ENCODE results near the gene SYNGR1.

Gene SYNGR1

GRCh38 chr22:39359659-39360195, 9.9 kb downstream of the SYNGR1 start:
- H3K9me3 ChIP-seq (replicated peaks in 1 of 11): no peaks in the 10 kb centered on the region
- no peak overlapping the region for H3K4me3 ChIP-seq
- 0 out of 22 replicates have a peak overlapping the region, but pooled peaks of 1 of the 11 experiments have one; percentile 28 for H3K27ac ChIP-seq
- H3K27me3 ChIP-seq: no peaks in the 10 kb centered on the region
- H4K20me1 ChIP-seq: peaks cover 0 to 96% (median 87%) of the 10 kb centered on the region in 11 experiments; a peak in 19 of 22 replicates
- H3K4me2 ChIP-seq: peak overlapping the region in 8 of 11 experiments; percentile 66 to 92 (median 81); a peak in 16 of 22 replicates
- TF ChIP-seq Cebpa-rat (IDR thresholded peaks at IDR 0.05): no peak
- 0 out of 22 replicates have a peak overlapping the region, but pooled peaks of 1 of the 11 experiments have one; percentile 35 for H3K9ac ChIP-seq
- peaks cover 0 to 39% (median 8%) of the 10 kb centered on the region in 11 experiments; a peak in 12 of 22 replicates for H3K36me3 ChIP-seq
- H3K4me1 ChIP-seq: peaks cover 52 to 90% (median 82%) of the 10 kb centered on the region in 10 experiments

GRCh38 chr22:39360242-39360641, 10.5 kb downstream of the SYNGR1 start:
- Histone ChIP-seq H3K27ac (peak overlapping the region in 4 of 11 experiments; percentile 3 to 52 (median 16); a peak in 3 of 22 replicates), H3K9me3 (replicated peaks in 1 of 11) (no peaks in the 10 kb centered on the region), H3K4me3 (no peak overlapping the region), H3K27me3 (no peaks in the 10 kb centered on the region), H4K20me1 (peaks cover 0 to 96% (median 87%) of the 10 kb centered on the region in 11 experiments; a peak in 19 of 22 replicates), H3K4me2 (peak overlapping the region; percentile 22 to 92 (median 78); a peak in 19 of 22 replicates), H3K36me3 (peaks cover 0 to 39% (median 8%) of the 10 kb centered on the region in 11 experiments; a peak in 12 of 22 replicates), H3K9ac (peak overlapping the region in 6 of 11 experiments; percentile 4 to 57 (median 23); a peak in 4 of 22 replicates), H3K4me1 (peaks cover 54 to 90% (median 82%) of the 10 kb centered on the region in 10 experiments)
- no peak for TF ChIP-seq Cebpa-rat (IDR thresholded peaks at IDR 0.05)

DNA sequence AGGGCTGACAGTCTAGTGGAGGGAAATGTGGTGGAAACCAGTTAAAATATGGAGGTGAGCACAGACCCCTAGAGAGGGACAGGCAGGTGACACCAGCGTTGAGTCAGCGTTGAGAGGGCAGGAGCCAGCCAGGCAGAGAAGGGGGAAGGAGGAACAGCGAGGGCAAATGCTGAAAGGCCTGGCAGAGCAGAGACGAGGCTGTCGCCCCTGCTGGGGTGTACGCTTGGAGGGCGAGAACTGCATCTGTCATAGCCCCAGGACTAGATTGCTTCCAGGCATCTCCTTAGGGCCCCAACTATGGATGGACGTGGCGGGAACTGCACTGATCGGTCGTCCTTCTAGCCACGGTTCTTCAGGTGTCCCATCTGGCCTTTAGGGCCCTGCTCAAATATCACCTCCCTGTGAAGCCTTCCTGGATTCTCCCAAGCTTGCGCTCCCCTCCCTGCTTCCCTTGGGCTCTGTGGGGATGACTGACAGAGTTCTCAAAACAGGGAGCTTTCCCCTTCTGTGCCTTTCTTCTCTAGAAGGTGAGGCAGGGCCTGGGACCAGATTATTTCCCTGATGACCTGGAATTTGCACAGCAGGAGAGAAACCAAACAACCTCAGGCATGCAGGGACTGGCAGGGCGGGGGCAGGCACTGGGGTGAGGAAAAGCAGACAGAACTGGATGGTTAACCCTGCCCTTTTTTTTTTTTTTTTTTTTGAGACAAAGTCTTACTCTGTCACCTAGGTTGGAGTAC, 11.1 kb downstream of the SYNGR1 start:
- H3K27ac ChIP-seq: peak overlapping the region in 5 of 11 experiments; percentile 3 to 52 (median 23); a peak in 7 of 22 replicates
- TF ChIP-seq Cebpa-rat (IDR thresholded peaks at IDR 0.05): no peak
- H3K9me3 ChIP-seq (replicated peaks in 1 of 11): no peaks in the 10 kb centered on the region
- no peak overlapping the region for H3K4me3 ChIP-seq
- H3K36me3 ChIP-seq: peaks cover 0 to 35% (median 8%) of the 10 kb centered on the region in 11 experiments; a peak in 12 of 22 replicates
- peak overlapping the region in 7 of 11 experiments; percentile 4 to 57 (median 27); a peak in 8 of 22 replicates for H3K9ac ChIP-seq
- peaks cover 59 to 90% (median 82%) of the 10 kb centered on the region in 10 experiments for H3K4me1 ChIP-seq
- H3K27me3 ChIP-seq: no peaks in the 10 kb centered on the region
- peak overlapping the region; percentile 22 to 92 (median 78); a peak in 19 of 22 replicates for H3K4me2 ChIP-seq
- H4K20me1 ChIP-seq: peaks cover 0 to 96% (median 85%) of the 10 kb centered on the region in 11 experiments; a peak in 19 of 22 replicates

- H3K9ac ChIP-seq: peak overlapping the region in 6 of 11 experiments; percentile 5 to 63 (median 45); a peak in 7 of 22 replicates
- peaks cover 0 to 28% (median 8%) of the 10 kb centered on the region in 11 experiments; a peak in 12 of 22 replicates for H3K36me3 ChIP-seq
- no peak overlapping the region for H3K4me3 ChIP-seq
- H3K4me2 ChIP-seq: peak overlapping the region; percentile 76 to 92 (median 81)
- H3K27ac ChIP-seq: peak overlapping the region in 7 of 11 experiments; percentile 28 to 83 (median 42); a peak in 10 of 22 replicates
- TF ChIP-seq Cebpa-rat (IDR thresholded peaks at IDR 0.05): no peak
- no peaks in the 10 kb centered on the region for H3K27me3 ChIP-seq
- H4K20me1 ChIP-seq: peaks cover 0 to 96% (median 80%) of the 10 kb centered on the region in 11 experiments; a peak in 19 of 22 replicates
- peaks cover 63 to 90% (median 82%) of the 10 kb centered on the region in 10 experiments for H3K4me1 ChIP-seq
- no peaks in the 10 kb centered on the region for H3K9me3 ChIP-seq (replicated peaks in 1 of 11)
Measured at GRCh38 chr22:39361496-39361895, 11.7 kb downstream of the SYNGR1 start.

GRCh38 chr22:39362271-39362670, 12.5 kb downstream of the SYNGR1 start:
- TF ChIP-seq Cebpa-rat (IDR thresholded peaks at IDR 0.05): no peak
- Histone ChIP-seq H3K36me3 (peaks cover 0 to 21% (median 7%) of the 10 kb centered on the region in 11 experiments; a peak in 11 of 22 replicates), H3K27ac (peak overlapping the region in 9 of 11 experiments; percentile 28 to 83 (median 42); a peak in 17 of 22 replicates), H4K20me1 (peaks cover 0 to 96% (median 73%) of the 10 kb centered on the region in 11 experiments; a peak in 19 of 22 replicates), H3K9me3 (replicated peaks in 1 of 11) (no peaks in the 10 kb centered on the region), H3K4me2 (peak overlapping the region; percentile 76 to 92 (median 81)), H3K27me3 (no peaks in the 10 kb centered on the region), H3K9ac (peak overlapping the region in 10 of 11 experiments; percentile 5 to 71 (median 48); a peak in 14 of 22 replicates), H3K4me1 (peaks cover 69 to 90% (median 83%) of the 10 kb centered on the region in 10 experiments), H3K4me3 (no peak overlapping the region)

DNA sequence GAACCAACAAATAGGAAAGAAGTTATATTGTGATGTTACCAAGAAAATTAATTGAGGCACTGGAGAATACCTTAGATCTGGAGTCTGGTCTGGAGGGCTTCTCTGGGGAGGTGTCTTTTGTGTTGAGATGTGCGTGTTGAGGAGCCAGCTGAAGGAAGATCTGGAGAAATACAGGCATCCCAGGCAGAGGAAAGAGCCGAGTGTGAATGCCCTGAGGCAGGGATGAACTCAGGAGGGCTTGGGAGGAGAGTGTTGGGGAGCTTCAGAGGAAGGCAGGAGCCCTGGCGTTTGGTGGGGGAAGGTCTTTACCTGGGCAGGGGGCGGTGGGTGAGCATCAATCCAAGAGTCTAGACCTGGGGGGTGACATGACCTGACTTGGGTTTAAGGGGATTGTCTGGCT, 13.1 kb downstream of the SYNGR1 start:
- TF ChIP-seq Cebpa-rat (IDR thresholded peaks at IDR 0.05): no peak
- no peak overlapping the region for H3K4me3 ChIP-seq
- H3K36me3 ChIP-seq: peaks cover 0 to 20% (median 7%) of the 10 kb centered on the region in 11 experiments; a peak in 11 of 22 replicates
- H3K27me3 ChIP-seq: no peaks in the 10 kb centered on the region
- H3K9ac ChIP-seq: peak overlapping the region in 9 of 11 experiments; percentile 15 to 71 (median 53); a peak in 11 of 22 replicates
- peak overlapping the region in 7 of 11 experiments; percentile 41 to 83 (median 63); a peak in 11 of 22 replicates for H3K27ac ChIP-seq
- peaks cover 0 to 93% (median 71%) of the 10 kb centered on the region in 11 experiments; a peak in 19 of 22 replicates for H4K20me1 ChIP-seq
- H3K4me1 ChIP-seq: peaks cover 75 to 96% (median 88%) of the 10 kb centered on the region in 10 experiments
- peak overlapping the region; percentile 76 to 92 (median 81) for H3K4me2 ChIP-seq
- H3K9me3 ChIP-seq (replicated peaks in 1 of 11): no peaks in the 10 kb centered on the region

DNA sequence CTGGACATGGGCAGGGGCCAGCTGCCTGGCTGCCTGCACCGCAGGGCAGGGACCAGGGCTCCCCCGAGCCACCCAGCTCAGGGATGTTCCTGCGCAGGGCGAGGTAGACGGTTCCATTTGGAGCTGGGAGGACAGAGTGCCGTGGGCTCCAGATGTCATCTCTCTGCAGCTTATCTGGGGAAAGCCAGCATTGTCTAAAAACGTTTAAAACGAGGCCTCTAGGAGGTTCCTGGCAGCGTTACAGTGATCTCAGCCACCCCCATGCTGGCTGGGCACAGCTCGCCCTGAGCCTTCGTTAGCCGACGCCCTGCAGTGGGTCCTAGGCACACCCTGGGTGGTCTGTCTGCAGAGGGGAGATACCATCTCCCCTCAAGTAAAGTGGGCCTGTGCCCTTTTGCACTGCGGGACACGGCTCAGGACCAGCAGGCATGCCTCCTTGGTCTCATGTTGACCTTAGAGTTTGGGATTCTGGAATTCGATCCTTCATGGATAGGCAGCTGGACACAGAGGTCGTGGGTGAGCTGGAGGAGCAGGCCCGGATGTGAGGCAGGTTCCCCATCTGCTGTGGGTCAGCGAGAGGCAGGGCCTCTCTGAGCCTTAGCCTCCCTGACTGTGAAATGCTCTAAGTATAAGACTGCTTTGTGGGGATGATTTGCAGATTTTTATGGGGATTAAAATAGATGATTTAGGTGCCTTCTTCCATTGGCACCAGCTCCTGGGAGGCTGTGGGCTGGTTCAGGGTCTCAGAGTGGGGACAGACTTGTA, 14.1 kb downstream of the SYNGR1 start:
- Histone ChIP-seq H3K9ac (peak overlapping the region in 9 of 11 experiments; percentile 34 to 71 (median 53); a peak in 18 of 22 replicates), H3K4me2 (peak overlapping the region; percentile 76 to 92 (median 81)), H3K4me1 (peaks cover 85 to 100% (median 97%) of the 10 kb centered on the region in 10 experiments), H4K20me1 (peaks cover 0 to 89% (median 65%) of the 10 kb centered on the region in 11 experiments; a peak in 19 of 22 replicates), H3K4me3 (no peak overlapping the region), H3K27me3 (no peaks in the 10 kb centered on the region), H3K27ac (peak overlapping the region in 9 of 11 experiments; percentile 31 to 83 (median 51); a peak in 17 of 22 replicates), H3K36me3 (peaks cover 0 to 13% (median 2%) of the 10 kb centered on the region in 11 experiments; a peak in 9 of 22 replicates), H3K9me3 (replicated peaks in 1 of 11) (no peaks in the 10 kb centered on the region)
- no peak for TF ChIP-seq Cebpa-rat (IDR thresholded peaks at IDR 0.05)

All from BLaER1 treated with 17β-estradiol and CSF1 and Interleukin-3, amounts not matched to agents 10 nM and 100 nM (cell line).